HG03342 (cell line): ENCODE data around the gene RNF44.

ENCODE experiments used
- ATAC-seq: cut with Tn5 transposase; IDR thresholded peaks from one replicate; pipeline ENCODE4 v1.9.1; 2021; ENCODE audit warnings: mild to moderate bottlenecking, moderate library complexity; ENCODE audit not compliant: unreplicated experiment

The RNF44 gene

GRCh38 chr5:176536902-176537553 is at the start of gene RNF44:
Gene RNF44 (minus strand): TSS chr5:176537402. CDS start chr5:176532472, 4,930 bp downstream.
- ATAC-seq, result peak; percentile 54

- no peak for ATAC-seq
Observed at GRCh38 chr5:176583076-176583475, 45.9 kb upstream of the RNF44 start.

GRCh38 chr5:176581361-176581760 is 44.2 kb upstream of the RNF44 start:
- no peak for ATAC-seq

GRCh38 chr5:176579323-176579722 is 42.1 kb upstream of the RNF44 start:
- no peak for ATAC-seq

GRCh38 chr5:176578391-176578808 is 41.2 kb upstream of the RNF44 start:
- no peak for ATAC-seq

- no peak for ATAC-seq
Observed at GRCh38 chr5:176577312-176578176, 40.3 kb upstream of the RNF44 start.

GRCh38 chr5:176575488-176576422 is 38.6 kb upstream of the RNF44 start:
- no peak for ATAC-seq

- ATAC-seq, result no peak
Observed at GRCh38 chr5:176575066-176575465, 37.9 kb upstream of the RNF44 start.

- ATAC-seq, result no peak
Observed at GRCh38 chr5:176574297-176574591, 37.0 kb upstream of the RNF44 start.

- ATAC-seq, result no peak
Observed at GRCh38 chr5:176573564-176574296, 36.5 kb upstream of the RNF44 start.

- ATAC-seq, result no peak
Observed at GRCh38 chr5:176570044-176570443, 32.8 kb upstream of the RNF44 start.

- ATAC-seq, result no peak
Observed at GRCh38 chr5:176568657-176569056, 31.5 kb upstream of the RNF44 start.

- ATAC-seq, result no peak
Observed at GRCh38 chr5:176565760-176566288, 28.6 kb upstream of the RNF44 start.

- no peak for ATAC-seq
Observed at GRCh38 chr5:176564002-176564401, 26.8 kb upstream of the RNF44 start.

GRCh38 chr5:176562189-176562588 is 25.0 kb upstream of the RNF44 start:
- ATAC-seq, result no peak

GRCh38 chr5:176561259-176561658 is 24.1 kb upstream of the RNF44 start:
- ATAC-seq, result no peak

GRCh38 chr5:176560364-176560763 is 23.2 kb upstream of the RNF44 start:
- ATAC-seq, result no peak

GRCh38 chr5:176559683-176560082 is 22.5 kb upstream of the RNF44 start:
- no peak for ATAC-seq

- no peak for ATAC-seq
Observed at GRCh38 chr5:176557846-176558245, 20.6 kb upstream of the RNF44 start.
